Astrocyte (in vitro differentiated cells and primary cell): ENCODE results near the gene AFG1L.

Experiments used
- CTCF ChIP-seq: IDR thresholded peaks from 2 replicates; pipeline ENCODE4 v1.5.1; 2011; ENCODE audit warnings: low read depth, mild to moderate bottlenecking, inconsistent platforms, low read length, moderate library complexity; ENCODE audit not compliant: insufficient read depth
- EZH2 ChIP-seq: IDR thresholded peaks from 2 replicates; pipeline ENCODE4 v1.6.1; 2012; ENCODE audit warnings: mild to moderate bottlenecking, low read length, inconsistent platforms; ENCODE audit not compliant: insufficient read depth

- no peak for TF ChIP-seq CTCF
- no peak for TF ChIP-seq EZH2
These were observed 170.2 kb downstream of the AFG1L start for GRCh38 chr6:108465098-108465495.
